NB4 (cell line): ENCODE results near the gene ARHGAP45.

Experiments
- MYC ChIP-seq: IDR thresholded peaks from 2 replicates; pipeline ENCODE4 v1.6.1; 2011; ENCODE audit warnings: low read depth, low read length
- POLR2A ChIP-seq: IDR thresholded peaks from 2 replicates; pipeline ENCODE4 v1.6.1; 2011; ENCODE audit warnings: mild to moderate bottlenecking; ENCODE audit not compliant: insufficient read length; ENCODE audit errors: extremely low read depth
- TF ChIP-seq, protein P1 (sequence below): IDR thresholded peaks from one replicate; pipeline ENCODE4 v1.5.1; 2012; ENCODE audit warnings: low read depth, low read length
- TF ChIP-seq, protein P2 (sequence below): IDR thresholded peaks from 2 replicates; pipeline ENCODE4 v1.6.1; 2011; ENCODE audit warnings: low read depth, low read length

DNA sequence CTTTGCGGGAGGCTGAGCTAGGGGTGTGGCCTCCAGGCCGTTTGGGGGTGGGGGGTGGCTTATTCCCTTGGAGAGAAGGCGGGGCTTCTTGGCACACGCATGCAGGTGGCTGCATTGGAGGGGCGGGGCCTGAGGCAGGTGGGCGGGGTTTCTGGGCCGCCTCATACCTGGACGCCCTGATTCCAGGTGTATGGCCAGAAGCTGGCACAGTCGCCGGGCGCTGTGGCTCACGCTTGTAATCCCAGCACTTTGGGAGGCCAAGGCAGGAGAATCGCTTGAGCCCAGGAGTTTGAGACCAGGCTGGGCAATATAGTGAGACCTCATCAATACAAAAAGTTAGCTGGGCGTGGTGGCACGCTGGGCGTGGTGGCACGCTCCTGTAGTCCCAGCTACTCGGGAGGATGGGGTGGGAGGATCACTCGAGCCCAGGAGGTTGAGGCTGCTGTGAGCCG lies 19.2 kb upstream of the ARHGAP45 start:
- TF ChIP-seq, protein P1, sequence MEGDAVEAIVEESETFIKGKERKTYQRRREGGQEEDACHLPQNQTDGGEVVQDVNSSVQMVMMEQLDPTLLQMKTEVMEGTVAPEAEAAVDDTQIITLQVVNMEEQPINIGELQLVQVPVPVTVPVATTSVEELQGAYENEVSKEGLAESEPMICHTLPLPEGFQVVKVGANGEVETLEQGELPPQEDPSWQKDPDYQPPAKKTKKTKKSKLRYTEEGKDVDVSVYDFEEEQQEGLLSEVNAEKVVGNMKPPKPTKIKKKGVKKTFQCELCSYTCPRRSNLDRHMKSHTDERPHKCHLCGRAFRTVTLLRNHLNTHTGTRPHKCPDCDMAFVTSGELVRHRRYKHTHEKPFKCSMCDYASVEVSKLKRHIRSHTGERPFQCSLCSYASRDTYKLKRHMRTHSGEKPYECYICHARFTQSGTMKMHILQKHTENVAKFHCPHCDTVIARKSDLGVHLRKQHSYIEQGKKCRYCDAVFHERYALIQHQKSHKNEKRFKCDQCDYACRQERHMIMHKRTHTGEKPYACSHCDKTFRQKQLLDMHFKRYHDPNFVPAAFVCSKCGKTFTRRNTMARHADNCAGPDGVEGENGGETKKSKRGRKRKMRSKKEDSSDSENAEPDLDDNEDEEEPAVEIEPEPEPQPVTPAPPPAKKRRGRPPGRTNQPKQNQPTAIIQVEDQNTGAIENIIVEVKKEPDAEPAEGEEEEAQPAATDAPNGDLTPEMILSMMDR, result no peak
- TF ChIP-seq, protein P2, sequence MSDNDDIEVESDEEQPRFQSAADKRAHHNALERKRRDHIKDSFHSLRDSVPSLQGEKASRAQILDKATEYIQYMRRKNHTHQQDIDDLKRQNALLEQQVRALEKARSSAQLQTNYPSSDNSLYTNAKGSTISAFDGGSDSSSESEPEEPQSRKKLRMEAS, result no peak
- TF ChIP-seq POLR2A (no peak), MYC (no peak)
